ENCODE data around the gene PPP2R5C.

DNA sequence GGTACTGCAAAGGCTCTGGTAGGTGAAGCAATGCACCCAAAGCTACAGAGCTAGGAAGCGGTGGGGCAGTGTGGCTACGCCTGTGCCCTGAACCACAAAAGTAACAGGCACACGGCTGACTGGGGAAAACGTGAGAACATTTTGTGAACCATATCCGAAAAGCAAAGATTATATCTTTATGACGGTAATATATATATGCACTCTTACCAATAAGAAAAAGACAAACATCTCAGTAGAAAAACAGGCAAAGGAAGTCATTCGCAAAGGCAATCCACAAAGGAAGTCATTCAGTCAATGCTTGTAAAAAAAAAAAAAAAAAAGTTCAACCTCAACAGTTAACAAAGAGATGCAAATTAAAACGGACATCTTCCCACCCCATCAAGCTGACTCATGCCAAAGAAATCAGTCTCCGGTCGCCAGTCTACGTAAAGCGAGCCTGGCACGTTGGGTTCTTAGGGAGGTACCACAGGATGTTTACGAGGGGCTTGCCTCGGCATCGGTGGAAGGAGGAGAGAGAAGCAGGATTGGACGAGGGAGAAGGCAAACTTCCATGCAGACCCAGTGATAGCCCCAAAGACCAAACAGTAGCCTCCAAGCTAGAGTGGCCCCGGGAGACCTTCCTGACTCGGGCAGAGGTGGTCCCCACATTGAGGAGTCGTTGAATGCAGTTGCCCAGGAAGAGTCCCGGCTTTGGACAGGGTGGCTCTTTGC is 39.4 kb upstream of the PPP2R5C start:
- TF ChIP-seq, protein P1, sequence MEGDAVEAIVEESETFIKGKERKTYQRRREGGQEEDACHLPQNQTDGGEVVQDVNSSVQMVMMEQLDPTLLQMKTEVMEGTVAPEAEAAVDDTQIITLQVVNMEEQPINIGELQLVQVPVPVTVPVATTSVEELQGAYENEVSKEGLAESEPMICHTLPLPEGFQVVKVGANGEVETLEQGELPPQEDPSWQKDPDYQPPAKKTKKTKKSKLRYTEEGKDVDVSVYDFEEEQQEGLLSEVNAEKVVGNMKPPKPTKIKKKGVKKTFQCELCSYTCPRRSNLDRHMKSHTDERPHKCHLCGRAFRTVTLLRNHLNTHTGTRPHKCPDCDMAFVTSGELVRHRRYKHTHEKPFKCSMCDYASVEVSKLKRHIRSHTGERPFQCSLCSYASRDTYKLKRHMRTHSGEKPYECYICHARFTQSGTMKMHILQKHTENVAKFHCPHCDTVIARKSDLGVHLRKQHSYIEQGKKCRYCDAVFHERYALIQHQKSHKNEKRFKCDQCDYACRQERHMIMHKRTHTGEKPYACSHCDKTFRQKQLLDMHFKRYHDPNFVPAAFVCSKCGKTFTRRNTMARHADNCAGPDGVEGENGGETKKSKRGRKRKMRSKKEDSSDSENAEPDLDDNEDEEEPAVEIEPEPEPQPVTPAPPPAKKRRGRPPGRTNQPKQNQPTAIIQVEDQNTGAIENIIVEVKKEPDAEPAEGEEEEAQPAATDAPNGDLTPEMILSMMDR (IDR thresholded peaks at IDR 0.05) = no peak
- TF ChIP-seq POLR2AphosphoS5 (IDR thresholded peaks at IDR 0.05) = peak in 2 of 3 donors; percentile 44 to 60
- peak; percentile 47 for TF ChIP-seq POLR2A (IDR thresholded peaks at IDR 0.05)
- peak; percentile 37 for TF ChIP-seq EP300 (IDR thresholded peaks at IDR 0.05; ENCODE audit: low read depth)

Data from transverse colon (tissue), 4 donors.